Measurements from ENCODE around the gene PNMA8C.
A peak's percentile ranks its signal among the peaks of the same experiment; 100 is the strongest.

The PNMA8C gene

GRCh38 chr19:46470376-46470775, 41.6 kb upstream of the PNMA8C start:
- no peak for TF ChIP-seq CTCF (IDR thresholded peaks at IDR 0.05; ENCODE audit: low read length, missing control alignments)
- H3K4me3 ChIP-seq (replicated peaks; ENCODE audit: low read depth, low read length) = no peak overlapping the region
- no peak for DNase-seq (ENCODE audit: low read depth)

- DNase-seq (ENCODE audit: low read depth) = no peak
- H3K4me3 ChIP-seq (replicated peaks; ENCODE audit: low read depth, low read length) = no peak overlapping the region
- no peak for TF ChIP-seq CTCF (IDR thresholded peaks at IDR 0.05; ENCODE audit: low read length, missing control alignments)
Observed at GRCh38 chr19:46469541-46470185, 40.9 kb upstream of the PNMA8C start.

DNA sequence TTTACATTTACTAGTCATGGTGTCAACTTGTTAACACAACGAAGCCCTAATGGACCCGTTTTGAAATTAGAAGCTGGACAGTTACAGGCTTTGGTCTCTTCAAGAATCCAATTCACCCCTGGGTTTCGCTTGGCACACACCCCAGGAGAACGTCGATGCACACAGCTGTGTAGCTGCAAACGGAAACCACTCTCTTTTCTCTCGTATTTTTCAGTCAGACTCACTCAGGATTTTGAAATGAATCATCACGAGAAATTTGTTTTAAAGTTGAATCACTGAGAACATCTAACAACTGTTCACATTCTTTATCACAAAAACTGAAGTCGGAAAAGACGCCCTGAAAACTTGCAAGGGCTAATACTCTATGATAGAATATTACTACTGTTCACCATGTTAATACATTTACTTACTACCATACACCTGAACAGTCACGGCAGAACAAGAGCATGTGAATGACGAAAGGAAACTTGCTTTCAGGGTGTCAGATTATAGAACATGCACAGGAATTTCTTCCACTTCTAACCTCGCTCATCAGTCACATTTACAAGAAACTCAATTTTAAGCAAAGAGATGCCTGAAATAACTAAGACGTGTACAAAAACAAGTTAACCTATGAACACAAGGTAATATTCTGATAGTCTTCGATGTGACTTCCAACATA, 37.9 kb upstream of the PNMA8C start:
- H3K4me3 ChIP-seq (replicated peaks; ENCODE audit: low read depth, low read length) = peak overlapping the region; percentile 1
- DNase-seq (ENCODE audit: low read depth) = peak; percentile 84
- TF ChIP-seq CTCF (IDR thresholded peaks at IDR 0.05; ENCODE audit: low read length, missing control alignments) = no peak

- no peak for DNase-seq (ENCODE audit: low read depth)
- TF ChIP-seq CTCF (IDR thresholded peaks at IDR 0.05; ENCODE audit: low read length, missing control alignments) = no peak
- H3K4me3 ChIP-seq (replicated peaks; ENCODE audit: low read depth, low read length) = no peak overlapping the region
Observed at GRCh38 chr19:46463516-46463915, 34.8 kb upstream of the PNMA8C start.

GRCh38 chr19:46461537-46461936, 32.8 kb upstream of the PNMA8C start:
- TF ChIP-seq CTCF (IDR thresholded peaks at IDR 0.05; ENCODE audit: low read length, missing control alignments) = no peak
- no peak for DNase-seq (ENCODE audit: low read depth)

DNA sequence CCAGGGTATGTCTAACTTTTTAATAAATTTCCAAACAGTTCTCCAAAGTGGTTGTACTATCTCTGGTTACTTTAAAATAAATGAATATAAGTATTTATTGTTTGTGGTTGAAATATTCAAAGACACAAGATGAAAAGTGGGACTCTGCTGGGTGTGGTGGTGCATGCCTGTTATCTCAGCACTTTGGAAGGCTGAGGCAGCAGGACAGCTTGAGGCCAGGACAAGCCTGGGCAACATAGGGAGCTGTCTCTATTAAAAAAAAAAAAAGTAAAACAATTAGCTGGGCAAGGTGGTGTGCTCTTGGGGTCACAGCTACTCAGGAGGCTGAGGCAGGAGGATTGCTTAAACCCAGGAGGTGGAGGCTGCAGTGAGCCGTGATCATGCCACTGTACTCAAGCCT, 32.2 kb upstream of the PNMA8C start:
- H3K4me3 ChIP-seq (replicated peaks; ENCODE audit: low read depth, low read length) = no peak overlapping the region
- no peak for DNase-seq (ENCODE audit: low read depth)
- TF ChIP-seq CTCF (IDR thresholded peaks at IDR 0.05; ENCODE audit: low read length, missing control alignments) = no peak

More at GRCh38 chr19:46461537-46461936, 32.8 kb upstream of the PNMA8C start:
- H3K4me3 ChIP-seq (replicated peaks; ENCODE audit: low read depth, low read length) = no peak overlapping the region

DNA sequence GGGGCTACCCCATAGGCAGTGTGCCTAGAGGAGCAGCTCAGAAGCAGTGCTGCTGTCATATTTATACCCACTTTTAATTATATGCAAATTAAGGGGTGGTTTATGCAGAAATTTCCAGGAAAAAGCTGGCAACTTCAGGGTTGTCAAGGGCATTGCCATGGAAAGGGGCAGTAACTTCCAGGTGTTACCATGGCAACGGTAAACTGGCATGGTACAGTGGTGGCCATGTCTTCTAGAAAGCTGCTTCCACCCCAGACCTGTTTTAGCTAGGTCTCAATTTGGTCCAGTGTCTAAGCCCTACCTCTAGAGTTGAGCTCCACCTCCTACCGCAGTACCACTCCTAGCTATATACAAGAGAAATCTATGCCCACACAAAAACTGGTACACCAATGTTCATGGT, 31.3 kb upstream of the PNMA8C start:
- DNase-seq (ENCODE audit: low read depth) = no peak
- TF ChIP-seq CTCF (IDR thresholded peaks at IDR 0.05; ENCODE audit: low read length, missing control alignments) = no peak
- no peak overlapping the region for H3K4me3 ChIP-seq (replicated peaks; ENCODE audit: low read depth, low read length)
